Adrenal gland (tissue), 5 donors: Measurements from ENCODE around the gene GRM8.

ENCODE experiments used
- POLR2A ChIP-seq, 2 donors: fragments of 450-650 bp; IDR thresholded peaks; one replicate each; pipeline ENCODE4 v1.6.1; 2017; ENCODE audit warnings: antibody characterized with exemption in 2 of 2, mild to moderate bottlenecking in 2 of 2, moderate library complexity in 1 of 2
- TF ChIP-seq, protein P1 (sequence below), 6 experiments: fragments of 450-650 bp in 4 of 6; fragments of 200-600 bp in 2 of 6; sonication (generic) in 1 of 6; IDR thresholded peaks; 1 replicate in 5 of 6; 2 replicates in 1 of 6; pipeline versions ENCODE4 v1.5.1 to v1.8.0; 2016 to 2021; ENCODE audit warnings: antibody characterized with exemption in 6 of 6, mild to moderate bottlenecking in 2 of 6, moderate library complexity in 1 of 6
- donor health status: DM: no; HTN: no; CAD: no.

DNA sequence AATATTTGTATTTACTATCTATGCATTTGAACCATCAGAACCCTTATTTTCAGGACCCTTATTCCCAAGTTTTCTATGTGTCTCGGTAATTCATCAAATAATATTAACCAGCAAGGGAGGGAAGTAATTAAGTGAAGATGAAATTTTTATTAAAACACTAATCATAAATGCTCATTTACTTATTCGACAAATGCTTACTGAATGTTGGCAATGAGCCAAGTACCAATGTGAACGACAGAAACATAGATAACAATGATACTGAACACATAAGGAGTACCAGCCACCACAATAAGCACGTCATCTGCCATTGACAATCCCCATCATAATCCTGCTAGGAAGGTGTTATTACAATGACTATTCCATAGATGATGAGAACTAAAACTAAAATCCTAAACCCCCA, 45.5 kb downstream of the GRM8 start:
- TF ChIP-seq, protein P1, sequence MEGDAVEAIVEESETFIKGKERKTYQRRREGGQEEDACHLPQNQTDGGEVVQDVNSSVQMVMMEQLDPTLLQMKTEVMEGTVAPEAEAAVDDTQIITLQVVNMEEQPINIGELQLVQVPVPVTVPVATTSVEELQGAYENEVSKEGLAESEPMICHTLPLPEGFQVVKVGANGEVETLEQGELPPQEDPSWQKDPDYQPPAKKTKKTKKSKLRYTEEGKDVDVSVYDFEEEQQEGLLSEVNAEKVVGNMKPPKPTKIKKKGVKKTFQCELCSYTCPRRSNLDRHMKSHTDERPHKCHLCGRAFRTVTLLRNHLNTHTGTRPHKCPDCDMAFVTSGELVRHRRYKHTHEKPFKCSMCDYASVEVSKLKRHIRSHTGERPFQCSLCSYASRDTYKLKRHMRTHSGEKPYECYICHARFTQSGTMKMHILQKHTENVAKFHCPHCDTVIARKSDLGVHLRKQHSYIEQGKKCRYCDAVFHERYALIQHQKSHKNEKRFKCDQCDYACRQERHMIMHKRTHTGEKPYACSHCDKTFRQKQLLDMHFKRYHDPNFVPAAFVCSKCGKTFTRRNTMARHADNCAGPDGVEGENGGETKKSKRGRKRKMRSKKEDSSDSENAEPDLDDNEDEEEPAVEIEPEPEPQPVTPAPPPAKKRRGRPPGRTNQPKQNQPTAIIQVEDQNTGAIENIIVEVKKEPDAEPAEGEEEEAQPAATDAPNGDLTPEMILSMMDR (IDR thresholded peaks at IDR 0.05) = no peak
- TF ChIP-seq POLR2A (IDR thresholded peaks at IDR 0.05) = no peak
